Inflammatory macrophage (primary cell): ENCODE data around the gene HECA.
"Not testable (repeated sequence)": the region's sequence is repeated elsewhere in the genome, so short reads cannot be mapped to it uniquely, and the experiment has no call there.

Experiments used
- DNase-seq, 2 donors: peaks; one replicate each; pipeline ENCODE4 v3.0.0-alpha.2; 2020 to 2022

The HECA gene

GRCh38 chr6:139219271-139219729 is 84.4 kb downstream of the HECA start:
- DNase-seq: peak; percentile 74 to 86

- no peak for DNase-seq
Observed at GRCh38 chr6:139219746-139220145, 84.9 kb downstream of the HECA start.

GRCh38 chr6:139228387-139228786 is 93.5 kb downstream of the HECA start:
- DNase-seq: not testable (repeated sequence)
